Hypothalamus (tissue), 51 donors: ENCODE measurements around the gene MS4A2.
"Not testable (repeated sequence)": the region's sequence is repeated elsewhere in the genome, so short reads cannot be mapped to it uniquely, and the experiment has no call there.

Experiments
- DNase-seq, 51 donors: peaks; one replicate each; lab custom pipeline; 2025; lab: John Stamatoyannopoulos, UW

MS4A2 gene

DNA sequence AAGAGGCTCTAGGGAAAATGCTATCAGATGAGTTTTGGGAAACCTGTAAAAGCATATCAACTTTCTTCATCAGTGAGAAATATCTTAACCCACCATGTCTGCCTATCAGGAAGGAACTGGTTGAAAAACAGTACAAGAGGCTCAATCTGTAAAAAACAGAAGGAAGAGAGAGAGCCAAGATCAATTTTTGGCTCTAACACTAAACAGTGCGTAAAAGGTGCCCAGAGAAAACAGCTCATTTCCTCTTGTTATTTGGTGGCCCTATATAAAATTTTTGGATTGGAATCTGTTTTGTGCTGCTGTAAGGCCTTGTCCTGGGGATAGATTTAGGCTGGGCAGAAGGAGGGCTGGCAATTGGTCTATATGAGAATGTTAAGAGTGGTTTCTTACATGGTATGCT lies 12.1 kb downstream of the MS4A2 start:
- no peak for DNase-seq

DNA sequence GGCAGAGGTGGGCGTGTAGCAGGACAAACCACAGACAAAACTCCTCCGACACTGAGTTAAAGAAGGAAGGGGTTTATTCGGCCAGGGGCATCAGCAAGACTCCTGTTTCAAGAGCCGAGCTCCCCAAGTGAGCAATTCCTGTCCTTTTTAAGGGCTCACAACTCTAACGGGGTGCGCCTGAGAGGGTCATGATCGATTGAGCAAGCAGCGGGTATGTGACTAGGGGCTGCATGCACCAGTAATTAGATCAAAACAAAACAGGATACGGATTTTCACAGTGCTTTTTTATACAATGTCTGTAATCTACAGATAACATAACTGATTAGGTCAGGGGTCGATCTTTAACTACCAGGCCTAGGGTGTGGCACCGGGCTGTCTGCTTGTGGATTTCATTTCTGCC lies 12.9 kb downstream of the MS4A2 start:
- DNase-seq = not testable (repeated sequence)

DNA sequence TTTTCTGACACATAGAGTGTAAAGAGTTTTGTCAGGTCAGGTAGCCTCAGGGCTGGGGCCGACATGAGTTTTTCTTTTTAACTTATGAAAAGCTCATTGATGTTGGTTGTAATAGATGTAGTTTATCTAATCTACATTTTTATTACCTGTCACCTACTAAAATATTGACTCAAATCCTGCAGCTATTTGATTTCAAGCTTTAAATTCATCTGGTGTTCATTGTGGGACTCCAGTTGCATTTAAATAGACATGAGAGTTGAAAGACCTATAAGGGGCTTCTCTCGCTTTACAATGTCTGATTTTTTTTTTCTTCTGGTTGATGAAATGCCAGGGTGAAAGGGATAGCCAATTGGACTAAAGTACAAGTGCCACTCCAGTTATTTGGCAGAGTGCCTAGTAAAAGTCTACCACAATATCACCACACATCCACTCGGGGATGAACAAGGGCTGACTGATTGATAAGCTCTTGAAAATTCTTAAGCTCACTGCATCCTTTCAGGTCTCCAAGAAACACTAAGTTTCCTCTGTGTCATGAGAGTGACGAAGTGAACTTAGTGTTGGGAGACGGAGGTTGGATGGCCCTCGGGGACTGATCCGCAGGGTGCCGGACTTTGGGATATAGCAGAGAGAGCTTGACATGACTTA lies 16.1 kb downstream of the MS4A2 start:
- not testable (repeated sequence) for DNase-seq

DNA sequence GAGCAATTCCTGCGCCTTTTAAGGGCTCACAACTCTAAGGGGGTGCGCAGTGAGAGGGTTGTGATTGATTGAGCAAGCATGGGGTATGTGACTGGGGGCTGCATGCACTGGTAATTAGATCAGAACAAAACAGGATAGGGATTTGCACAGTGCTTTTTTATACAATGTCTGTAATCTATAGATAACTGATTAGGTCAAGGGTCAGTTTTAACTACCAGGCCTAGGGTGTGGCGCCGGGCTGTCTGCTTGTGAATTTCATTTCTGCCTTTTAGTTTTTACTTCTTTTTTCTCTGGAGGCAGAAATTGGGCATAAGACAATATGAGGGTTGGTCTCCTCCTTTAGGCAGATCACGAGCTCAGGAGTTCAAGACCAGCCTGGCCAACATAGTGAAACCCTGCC lies 20.2 kb downstream of the MS4A2 start:
- DNase-seq = not testable (repeated sequence)

DNA sequence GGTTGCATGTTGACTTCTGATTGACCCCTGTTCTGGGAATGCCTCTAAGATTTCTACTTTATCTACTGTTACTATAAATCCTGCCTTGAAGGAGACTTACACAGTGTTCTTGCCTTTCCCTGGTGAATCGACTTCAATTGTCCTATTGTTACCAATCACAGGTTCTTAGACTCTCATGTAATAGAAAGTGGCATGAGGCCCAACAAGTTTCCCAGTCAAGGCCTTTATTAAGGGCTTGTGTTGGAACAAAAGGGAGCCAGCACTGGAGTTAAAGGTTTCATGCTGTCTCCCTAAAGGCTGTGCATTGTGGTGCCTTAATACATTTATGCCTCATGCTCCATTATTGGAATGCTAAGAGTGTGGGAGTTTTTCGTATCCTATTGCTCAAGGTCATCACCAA lies 23.3 kb downstream of the MS4A2 start:
- DNase-seq = no peak

DNA sequence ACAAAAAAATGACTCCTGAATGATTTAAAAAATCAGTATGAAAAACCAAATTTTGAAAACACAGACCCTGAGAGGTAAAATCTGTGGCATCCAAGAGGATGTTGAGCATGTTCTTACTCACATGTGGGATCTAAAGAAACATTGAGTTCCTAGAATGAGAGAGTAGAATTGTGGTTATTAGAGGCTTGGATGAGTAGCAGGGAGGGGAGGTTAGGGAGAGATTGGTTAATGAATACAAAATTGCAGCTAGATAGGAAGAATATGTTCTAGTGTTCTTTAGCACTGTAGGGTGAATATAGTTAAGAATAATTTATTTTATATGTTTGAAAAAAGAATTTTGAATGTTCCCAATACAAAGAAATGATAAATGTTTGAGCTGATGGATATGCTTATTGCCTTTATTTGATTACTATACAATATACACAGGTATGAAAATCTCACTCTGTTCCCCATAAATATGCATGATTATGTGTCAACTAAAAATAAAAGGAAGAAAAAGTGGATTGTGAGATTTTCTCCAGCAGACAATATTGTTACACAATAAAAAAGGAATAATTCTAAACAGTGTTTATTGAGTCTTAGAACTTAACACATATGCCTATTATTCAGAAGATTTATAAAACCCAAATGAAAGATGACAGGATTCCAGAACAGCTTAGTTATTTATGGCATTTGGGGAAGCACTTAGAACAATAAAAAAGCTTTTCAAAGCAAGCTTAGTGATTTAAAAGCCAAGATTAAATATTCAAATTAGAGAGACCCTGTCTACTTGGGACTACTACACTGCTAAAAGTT lies 28.7 kb downstream of the MS4A2 start:
- DNase-seq = no peak

DNA sequence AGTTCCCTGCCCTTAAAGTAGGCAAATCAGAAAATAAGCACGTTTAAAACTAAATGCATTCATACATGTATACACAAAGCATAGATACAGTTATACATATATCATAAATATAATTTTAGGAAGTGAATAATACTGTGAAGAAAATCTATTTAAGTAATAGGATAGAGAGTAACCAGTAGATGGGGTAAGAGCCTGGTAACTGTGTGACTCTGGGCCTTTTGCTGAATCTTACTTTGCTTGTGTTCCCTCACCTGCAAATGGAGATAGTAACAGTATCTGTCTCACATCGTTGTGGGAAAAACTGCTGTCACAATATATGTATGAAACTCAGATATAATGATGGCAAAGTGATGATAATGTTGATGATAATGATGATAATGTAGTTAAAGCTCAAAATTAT lies 29.9 kb downstream of the MS4A2 start:
- no peak for DNase-seq

DNA sequence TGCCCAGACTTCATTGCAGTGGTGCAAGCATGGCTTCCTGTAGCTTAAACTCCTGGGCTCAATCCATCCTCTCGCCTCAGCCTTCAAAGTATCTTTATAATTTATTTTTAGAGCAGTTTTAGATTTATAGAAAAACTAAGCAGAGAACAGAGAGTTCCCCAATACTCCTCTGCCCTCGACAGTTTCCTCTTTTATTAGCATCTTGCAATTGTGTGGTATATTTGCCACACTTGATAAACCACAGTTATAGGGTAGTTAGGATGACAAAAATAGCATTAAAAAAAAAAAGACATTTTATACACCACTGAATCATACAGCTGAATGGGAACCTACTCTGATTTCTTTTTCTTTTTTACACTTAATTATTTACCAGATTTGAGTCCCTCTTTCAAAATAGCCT lies 31.2 kb downstream of the MS4A2 start:
- DNase-seq = no peak

DNA sequence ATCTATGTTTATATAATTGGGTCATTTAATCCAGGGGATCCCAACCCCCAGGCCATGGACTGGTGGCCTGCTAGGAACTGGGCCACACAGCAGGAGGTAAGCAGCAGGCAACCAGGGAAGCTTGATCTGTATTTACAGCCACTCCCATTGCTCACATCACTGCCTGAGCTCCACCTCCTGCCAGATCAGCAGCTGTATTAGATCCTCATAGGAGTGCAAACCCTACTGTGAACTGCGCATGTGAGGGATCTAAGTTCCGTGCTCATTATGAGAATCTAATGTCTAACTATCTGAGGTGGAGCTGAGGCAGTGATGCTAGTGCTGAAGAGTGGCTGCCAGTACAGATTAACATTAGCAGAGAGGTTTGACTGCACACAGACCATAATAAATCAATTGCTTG lies 32.8 kb downstream of the MS4A2 start:
- no peak for DNase-seq

DNA sequence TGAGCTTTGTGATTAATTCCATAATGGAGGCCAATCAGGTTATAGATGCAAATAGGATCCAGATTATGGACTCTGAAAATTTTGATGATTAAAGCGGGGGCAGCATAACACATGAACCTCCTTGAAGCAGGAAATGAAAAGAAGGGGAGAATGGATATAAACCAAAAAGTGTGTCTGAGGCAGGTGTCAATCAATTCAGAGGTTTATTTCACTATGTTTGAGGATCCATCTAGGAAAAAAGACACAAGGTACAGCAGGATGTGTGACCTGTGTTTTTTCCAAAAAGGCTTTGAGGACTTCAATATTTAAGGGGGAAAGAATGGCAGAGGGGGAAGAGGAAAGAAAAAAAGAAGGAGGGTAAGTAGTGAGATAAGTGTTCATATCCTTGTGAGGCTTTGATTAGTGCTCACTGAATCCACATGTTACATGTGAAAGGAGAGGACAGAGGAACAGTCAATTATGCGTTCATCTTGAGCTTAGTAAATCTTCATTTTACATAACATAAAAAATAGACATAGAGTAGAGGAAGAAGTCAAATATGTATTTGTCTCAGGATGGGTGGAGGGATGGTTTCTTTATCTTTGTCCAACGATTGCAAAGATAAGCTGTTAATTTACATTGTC lies 34.1 kb downstream of the MS4A2 start:
- DNase-seq = no peak

DNA sequence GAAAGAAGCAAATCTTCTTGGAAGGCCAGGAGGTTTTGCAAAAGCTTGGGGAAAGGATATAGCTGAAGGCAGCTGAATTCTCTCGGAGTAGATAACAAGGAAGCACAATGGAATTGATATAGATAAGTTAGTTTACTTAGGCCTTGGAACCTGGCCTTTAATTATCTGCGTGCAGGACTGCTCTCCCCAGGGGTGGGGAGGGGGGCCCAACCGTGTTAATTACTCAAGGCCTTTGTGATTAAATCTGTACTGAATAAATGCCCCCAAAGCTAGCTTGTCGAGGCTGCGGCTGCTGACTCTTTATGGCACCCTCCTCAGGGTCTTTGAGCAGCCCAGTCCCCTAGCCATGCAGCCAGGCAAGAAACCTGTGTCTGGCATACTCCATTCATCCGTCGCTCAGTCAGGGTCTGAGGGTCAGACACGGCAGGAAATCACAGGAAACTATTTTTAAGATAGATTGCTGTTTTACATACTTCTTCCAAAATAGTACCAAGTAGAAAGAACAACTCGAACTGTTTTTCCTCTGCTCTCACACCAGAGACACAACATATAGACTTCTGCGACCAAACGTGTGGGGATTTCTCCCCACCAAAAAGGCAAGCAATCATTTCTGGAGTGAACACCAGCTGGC lies 36.5 kb downstream of the MS4A2 start:
- no peak for DNase-seq

DNA sequence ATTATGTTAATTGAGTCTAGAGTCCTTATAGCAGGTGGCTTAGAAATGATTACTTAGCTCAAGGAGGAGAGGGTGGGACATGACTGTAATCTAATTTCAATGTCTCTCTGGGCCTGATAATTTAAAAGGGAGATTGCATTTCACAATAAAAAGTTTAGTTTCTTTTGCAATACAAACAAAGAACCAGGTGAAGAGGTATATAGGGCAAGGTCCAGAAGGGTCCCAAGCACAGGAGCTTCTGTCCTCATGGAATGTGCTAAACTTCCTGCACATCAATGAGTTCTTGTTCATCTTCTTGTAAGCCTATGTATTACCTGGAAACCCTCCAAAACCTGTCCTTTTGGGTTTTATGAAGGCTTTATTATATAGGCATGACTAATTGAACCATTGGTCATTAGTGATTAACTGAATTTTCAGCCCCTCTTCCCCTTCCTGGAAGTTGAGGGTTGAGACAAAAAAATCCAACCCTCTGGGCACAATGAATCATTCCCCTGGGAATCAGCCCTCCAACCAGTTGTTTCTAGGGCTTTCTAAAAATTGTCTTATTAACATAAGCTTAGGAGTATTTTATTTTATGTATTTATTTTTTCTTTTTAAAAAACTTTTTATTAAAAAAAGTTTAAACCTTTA lies 37.6 kb downstream of the MS4A2 start:
- no peak for DNase-seq

DNA sequence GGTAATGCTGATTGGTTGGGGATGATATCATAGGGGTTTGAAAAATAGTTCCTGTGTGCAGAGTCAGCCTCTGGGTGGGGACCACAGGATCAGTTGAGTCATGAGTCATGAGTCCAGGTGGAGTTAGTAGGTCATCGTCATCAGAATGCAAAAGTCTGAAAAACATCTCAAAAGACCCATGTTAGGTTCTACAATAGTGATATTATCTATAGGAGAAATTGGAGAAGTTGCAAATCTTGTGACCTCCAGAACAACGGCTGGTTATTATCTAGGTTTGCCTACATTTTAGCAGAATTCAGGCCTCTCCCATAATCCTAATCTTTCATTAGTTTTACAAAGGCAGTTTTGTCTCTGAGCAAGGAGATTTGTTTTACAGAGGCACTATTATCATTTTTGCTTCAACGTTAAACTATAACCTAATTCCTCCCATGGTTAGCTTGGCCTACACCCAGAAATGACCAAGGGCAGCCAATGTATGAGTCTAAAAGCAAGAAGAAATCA lies 38.9 kb downstream of the MS4A2 start:
- no peak for DNase-seq

DNA sequence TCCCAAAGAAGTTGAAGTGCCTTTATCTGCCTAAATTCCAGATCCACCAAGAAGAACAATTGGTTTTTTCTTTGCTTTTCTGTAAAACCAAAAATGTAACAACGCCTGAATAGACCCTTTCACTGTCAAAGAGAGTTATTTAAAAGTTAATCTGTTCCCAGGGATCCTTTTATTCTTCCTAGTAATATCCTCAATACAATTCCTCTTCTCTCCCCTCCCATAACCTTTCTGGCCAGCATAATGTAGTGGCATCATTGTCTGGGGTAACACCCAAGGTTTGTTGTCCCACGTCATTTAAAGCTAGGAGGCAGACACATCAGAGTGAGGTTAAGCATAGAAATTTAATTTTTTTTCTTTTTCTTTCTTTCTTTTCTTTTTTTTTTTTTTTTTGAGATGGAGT lies 39.9 kb downstream of the MS4A2 start:
- DNase-seq = no peak

DNA sequence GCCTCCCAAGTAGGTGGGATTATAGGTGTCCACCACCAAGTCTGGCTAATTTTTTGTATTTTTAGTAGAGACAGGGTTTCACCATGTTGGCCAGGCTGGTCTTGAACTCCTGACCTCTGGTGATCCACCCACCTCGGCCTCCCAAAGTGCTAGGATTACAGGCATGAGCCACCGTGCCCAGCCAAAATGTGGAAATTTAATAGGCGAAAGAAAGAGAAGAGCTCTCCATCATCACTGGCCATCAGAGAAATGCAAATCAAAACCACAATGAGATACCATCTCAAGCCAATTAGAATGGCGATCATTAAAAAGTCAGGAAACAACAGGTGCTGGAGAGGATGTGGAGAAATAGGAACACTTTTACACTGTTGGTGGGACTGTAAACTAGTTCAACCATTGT lies 40.4 kb downstream of the MS4A2 start:
- not testable (repeated sequence) for DNase-seq

DNA sequence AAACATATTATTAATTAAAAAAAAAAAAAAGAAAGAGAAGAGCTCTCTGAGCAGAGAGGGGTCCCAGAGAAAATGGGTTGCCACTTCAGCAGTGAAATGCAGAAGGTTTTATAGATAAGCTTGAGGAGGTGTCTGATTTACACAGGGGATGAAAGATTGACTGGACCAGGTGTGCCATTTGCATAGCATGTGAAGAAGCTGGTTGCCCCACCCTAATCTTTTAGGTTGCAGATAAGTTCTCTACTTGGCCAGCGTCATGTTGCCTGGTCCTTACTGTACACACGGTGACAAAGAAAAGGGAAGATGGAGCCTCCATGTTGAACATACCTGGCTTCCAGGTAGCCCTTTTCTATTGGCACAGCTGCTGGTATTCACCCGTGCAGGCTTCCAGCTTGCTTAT lies 41.4 kb downstream of the MS4A2 start:
- no peak for DNase-seq

DNA sequence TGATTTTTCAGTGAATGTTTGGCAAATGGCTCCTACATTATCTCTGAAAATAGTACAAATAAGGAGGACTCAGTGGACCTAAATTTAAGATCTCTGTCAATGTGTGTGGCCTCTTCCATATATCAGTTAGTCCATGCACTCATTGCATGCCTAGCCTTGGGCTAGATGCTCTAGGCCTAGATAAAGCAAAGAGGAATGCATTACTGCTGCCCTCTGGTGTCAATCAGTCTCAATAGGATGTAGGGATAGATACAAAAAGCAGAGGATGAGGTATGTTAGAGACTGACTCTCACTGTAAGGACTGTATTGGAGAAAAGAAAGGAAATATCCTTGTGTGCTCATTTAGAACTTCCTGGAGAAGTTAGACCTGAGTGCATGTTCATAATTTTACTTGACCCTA lies 42.0 kb downstream of the MS4A2 start:
- DNase-seq = peak in 6 of 51 donors; percentile 0 to 12 (median 2)

DNA sequence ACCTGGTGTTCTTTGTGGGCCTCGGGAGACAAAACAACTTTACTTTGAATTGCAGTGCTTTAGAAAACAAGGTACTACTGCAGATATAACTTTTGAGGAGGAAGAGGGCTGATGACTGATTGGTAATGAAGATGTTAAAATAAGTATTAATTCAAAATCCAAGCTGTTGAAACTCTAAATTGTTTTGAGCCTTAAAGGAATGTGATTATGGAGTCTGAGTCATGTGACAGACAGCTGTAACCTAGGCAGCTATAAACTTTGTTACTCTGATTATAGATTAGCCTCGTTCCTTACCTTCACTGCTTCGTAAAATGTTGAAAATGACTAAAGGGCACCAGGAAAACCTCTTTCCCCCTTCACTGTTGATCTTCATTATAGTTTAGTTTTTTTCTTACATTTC lies 43.4 kb downstream of the MS4A2 start:
- DNase-seq = no peak

DNA sequence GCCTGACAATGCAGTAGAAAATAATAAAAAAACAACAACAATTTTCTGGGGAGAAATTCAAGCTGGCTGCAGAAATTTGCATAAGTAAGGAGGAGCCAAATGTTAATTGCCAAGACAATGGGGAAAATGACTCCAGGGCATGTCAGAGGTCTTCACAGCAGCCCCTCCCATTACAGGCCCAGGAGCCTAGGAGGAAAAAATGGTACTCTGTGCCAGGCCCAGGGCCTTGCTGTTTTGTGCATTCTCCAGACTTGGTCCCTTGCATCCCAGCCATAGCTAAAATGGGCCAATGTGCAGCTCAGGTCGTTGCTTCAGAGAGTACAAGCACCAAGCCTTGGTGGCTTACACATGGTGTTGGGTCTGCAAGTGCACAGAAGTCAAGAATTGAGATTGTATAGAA lies 45.5 kb downstream of the MS4A2 start:
- DNase-seq = no peak

DNA sequence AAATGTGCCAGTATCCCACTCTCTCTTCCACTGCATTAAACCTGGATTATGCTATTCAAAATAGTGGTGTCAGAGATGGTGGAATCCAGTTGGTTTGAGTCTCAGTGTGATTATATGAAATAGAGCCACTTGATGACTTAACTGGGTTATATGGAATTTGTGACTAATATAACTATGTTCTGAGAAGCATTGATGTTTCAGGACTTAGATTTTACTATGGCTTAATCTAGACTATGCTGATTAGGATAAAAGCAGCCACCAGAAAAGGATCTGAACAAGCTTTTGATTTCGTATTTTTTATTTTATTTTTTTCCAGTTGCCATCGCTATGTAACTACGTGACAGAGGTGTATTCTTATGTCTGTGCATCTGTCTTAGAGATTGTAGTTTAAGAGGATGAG lies 55.3 kb downstream of the MS4A2 start:
- DNase-seq = no peak

DNA sequence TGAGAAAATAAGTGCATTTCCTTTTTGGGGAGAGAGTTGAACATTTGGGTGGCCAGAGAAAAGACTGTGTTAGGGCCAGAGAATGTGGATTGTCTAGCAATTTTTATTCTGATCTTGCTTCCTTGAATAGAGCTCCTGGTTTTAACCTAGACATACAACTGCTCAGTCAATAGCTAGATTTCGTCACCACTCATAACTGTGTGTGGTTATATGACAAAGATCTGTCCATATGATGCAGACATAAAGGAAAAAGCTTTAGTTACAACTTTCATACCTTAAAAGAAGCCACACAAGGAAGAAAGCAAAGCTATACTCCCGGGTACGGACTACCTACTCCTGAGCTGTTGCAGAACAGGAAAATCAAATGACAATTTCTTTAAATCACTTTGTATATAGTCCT lies 57.2 kb downstream of the MS4A2 start:
- DNase-seq = no peak
